Fibroblast of lung (primary cell): ENCODE results near the gene C1QTNF4.

Source experiments
- CTCF ChIP-seq, 2 donors: IDR thresholded peaks in 1 of 2; conservative IDR thresholded peaks in 1 of 2; 1 replicate in 1 of 2; 2 replicates in 1 of 2; pipeline ENCODE4 v1.5.1; 2011 to 2012; ENCODE audit warnings: low read length in 2 of 2, control low read depth in 1 of 2, inconsistent platforms in 1 of 2, low read depth in 1 of 2, mild to moderate bottlenecking in 1 of 2
- EZH2 ChIP-seq: IDR thresholded peaks from 2 replicates; pipeline ENCODE4 v1.5.1; 2012; ENCODE audit warnings: low read length, control low read depth, mild to moderate bottlenecking; ENCODE audit errors: missing control alignments

- TF ChIP-seq CTCF (conservative IDR thresholded peaks at IDR 0.05 in 1 of 2, IDR thresholded peaks at IDR 0.05 in 1 of 2; ENCODE audit: low read depth in 1 of 2, low read length in 2 of 2) (no peak), EZH2 (no peak)
These were observed 22.3 kb downstream of the C1QTNF4 start for GRCh38 chr11:47571895-47572294.
